ENCODE results near the gene ATF4.

DNA sequence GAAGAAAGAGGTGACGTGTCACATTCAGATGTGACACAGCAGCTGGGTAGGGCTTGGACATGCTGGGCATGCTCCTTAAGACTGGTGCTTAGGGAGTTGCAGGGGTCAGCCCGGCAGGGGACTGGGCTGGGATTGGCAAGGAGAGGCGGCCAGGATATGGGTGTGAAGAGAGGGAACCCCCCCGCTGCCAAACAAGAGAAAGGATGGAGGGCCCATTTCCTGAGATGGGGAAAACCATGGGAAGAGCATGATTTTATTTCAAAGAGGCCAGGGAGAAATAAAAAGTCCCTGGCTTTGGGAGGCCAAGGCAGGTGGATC lies 5.3 kb downstream of the ATF4 start:
- no peak for TF ChIP-seq POLR2A (IDR thresholded peaks at IDR 0.05)
- TF ChIP-seq, protein P1, sequence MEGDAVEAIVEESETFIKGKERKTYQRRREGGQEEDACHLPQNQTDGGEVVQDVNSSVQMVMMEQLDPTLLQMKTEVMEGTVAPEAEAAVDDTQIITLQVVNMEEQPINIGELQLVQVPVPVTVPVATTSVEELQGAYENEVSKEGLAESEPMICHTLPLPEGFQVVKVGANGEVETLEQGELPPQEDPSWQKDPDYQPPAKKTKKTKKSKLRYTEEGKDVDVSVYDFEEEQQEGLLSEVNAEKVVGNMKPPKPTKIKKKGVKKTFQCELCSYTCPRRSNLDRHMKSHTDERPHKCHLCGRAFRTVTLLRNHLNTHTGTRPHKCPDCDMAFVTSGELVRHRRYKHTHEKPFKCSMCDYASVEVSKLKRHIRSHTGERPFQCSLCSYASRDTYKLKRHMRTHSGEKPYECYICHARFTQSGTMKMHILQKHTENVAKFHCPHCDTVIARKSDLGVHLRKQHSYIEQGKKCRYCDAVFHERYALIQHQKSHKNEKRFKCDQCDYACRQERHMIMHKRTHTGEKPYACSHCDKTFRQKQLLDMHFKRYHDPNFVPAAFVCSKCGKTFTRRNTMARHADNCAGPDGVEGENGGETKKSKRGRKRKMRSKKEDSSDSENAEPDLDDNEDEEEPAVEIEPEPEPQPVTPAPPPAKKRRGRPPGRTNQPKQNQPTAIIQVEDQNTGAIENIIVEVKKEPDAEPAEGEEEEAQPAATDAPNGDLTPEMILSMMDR (IDR thresholded peaks at IDR 0.05) = no peak

Measured in stomach (tissue), 4 donors.